Esophagus muscularis mucosa (tissue), 4 donors: ENCODE data around the gene FAM135A. TPM values are rescaled to one million over a fixed set of nuclear protein-coding genes. Genes with fewer than 3 reads are reported as not detected.

ENCODE experiments used
- DNase-seq: peaks from one replicate; pipeline ENCODE4 v3.0.0-alpha.2; 2017; ENCODE audit errors: extremely low spot score
- H3K27ac ChIP-seq, 4 donors: fragments of 200-600 bp; sonication (generic); replicated peaks in 1 of 4; 1 replicate in 3 of 4; 2 replicates in 1 of 4; pipeline ENCODE4 v1.5.1; 2016 to 2019; ENCODE audit warnings: mild to moderate bottlenecking in 1 of 4
- H3K27me3 ChIP-seq, 4 donors: fragments of 200-600 bp; sonication (generic); one replicate each; pipeline versions ENCODE4 v1.5.1 to v1.6.0; 2016 to 2019
- H3K36me3 ChIP-seq, 4 donors: fragments of 200-600 bp; sonication (generic); one replicate each; pipeline ENCODE4 v1.5.1; 2016 to 2019
- H3K4me1 ChIP-seq, 4 donors: fragments of 200-600 bp; sonication (generic); one replicate each; pipeline ENCODE4 v1.5.1; 2016 to 2019
- H3K4me3 ChIP-seq, 4 donors: fragments of 200-600 bp; sonication (generic); 1 replicate in 2 of 4; 2 replicates in 2 of 4; pipeline ENCODE4 v1.5.1; 2016 to 2019; ENCODE audit warnings: mild to moderate bottlenecking in 4 of 4, moderate library complexity in 1 of 4
- H3K9me3 ChIP-seq, 4 donors: fragments of 200-600 bp; sonication (generic); 1 replicate in 3 of 4; 2 replicates in 1 of 4; pipeline ENCODE4 v1.5.1; 2016 to 2019
- CTCF ChIP-seq, 3 experiments: fragments of 200-600 bp in 2 of 3; fragments of 450-650 bp in 1 of 3; sonication (generic) in 2 of 3; IDR thresholded peaks; one replicate each; pipeline ENCODE4 v1.5.1; 2017 to 2019; ENCODE audit warnings: antibody characterized with exemption in 3 of 3, mild to moderate bottlenecking in 2 of 3, moderate library complexity in 1 of 3
- EP300 ChIP-seq: sonication (generic); formaldehyde crosslinking; IDR thresholded peaks from one replicate; pipeline ENCODE4 v1.6.1; 2017; ENCODE audit warnings: antibody characterized with exemption
- POLR2A ChIP-seq: fragments of 450-650 bp; IDR thresholded peaks from one replicate; pipeline ENCODE4 v1.6.1; 2017; ENCODE audit warnings: antibody characterized with exemption, moderate library complexity, mild to moderate bottlenecking, low read depth
- POLR2AphosphoS5 ChIP-seq, 2 donors: sonication (generic); formaldehyde crosslinking; IDR thresholded peaks; one replicate each; pipeline ENCODE4 v1.6.1; 2017; ENCODE audit warnings: antibody characterized with exemption in 2 of 2
- WGBS: methylation state at CpG from one replicate; pipeline ENCODE4 v1.1.5; 2018; 5-methylcytosine and 5-hydroxymethylcytosine counted together
- intact Hi-C: fragments of 100-400 bp; cut with DNase I; formaldehyde crosslinking; loops from one replicate; pipeline ENCODE4 v1.15.1; 2023
- total RNA-seq, 4 donors: library from RNA; depleted of rRNA; stranded (reverse); fragments of >200 nt; gene quantifications; one replicate each; pipeline versions ENCODE4 v1.1.0 to v1.2.1, GENCODE V29; 2016

FAM135A gene
- total RNA-seq, 4 donors from 2014 or later, result 14.8 to 21.3 (median 19.8) TPM

- intact Hi-C loops, result no loop called here
- no peak overlapping the region for H3K27ac ChIP-seq
- H3K27me3 ChIP-seq, result peaks cover 0 to 10% (median 0%) of the 10 kb centered on the region in 4 donors
- H3K4me3 ChIP-seq, result no peak overlapping the region
- WGBS, result 86% methylated on average over 20 of the region's 20 CpGs
- no peak for DNase-seq
- no peaks in the 10 kb centered on the region for H3K36me3 ChIP-seq
- H3K4me1 ChIP-seq, result peaks cover 0 to 3% (median 0%) of the 10 kb centered on the region in 4 donors
- TF ChIP-seq CTCF (IDR thresholded peaks at IDR 0.05), result no peak
- TF ChIP-seq EP300, result no peak
- TF ChIP-seq POLR2AphosphoS5 (IDR thresholded peaks at IDR 0.05), result no peak
- TF ChIP-seq POLR2A, result no peak
- no peaks in the 10 kb centered on the region for H3K9me3 ChIP-seq
Observed at GRCh38 chr6:70394518-70395300, 18.6 kb upstream of the FAM135A start.

- no peak overlapping the region for H3K4me3 ChIP-seq
- no peaks in the 10 kb centered on the region for H3K9me3 ChIP-seq
- intact Hi-C loops, result no loop called here
- no peak for TF ChIP-seq POLR2A
- TF ChIP-seq EP300, result no peak
- no peak for TF ChIP-seq POLR2AphosphoS5 (IDR thresholded peaks at IDR 0.05)
- TF ChIP-seq CTCF (IDR thresholded peaks at IDR 0.05), result no peak
- H3K27ac ChIP-seq, result no peak overlapping the region
- no peaks in the 10 kb centered on the region for H3K36me3 ChIP-seq
- H3K4me1 ChIP-seq, result peaks cover 0 to 3% (median 0%) of the 10 kb centered on the region in 4 donors
- DNase-seq, result no peak
- H3K27me3 ChIP-seq, result peaks cover 0 to 15% (median 0%) of the 10 kb centered on the region in 4 donors
Observed at GRCh38 chr6:70395301-70395672, 18.0 kb upstream of the FAM135A start.

- intact Hi-C loops, result no loop called here
- no peak for DNase-seq
Observed at GRCh38 chr6:70396163-70396562, 17.1 kb upstream of the FAM135A start.

GRCh38 chr6:70396796-70397729 is 16.2 kb upstream of the FAM135A start:
- no peak overlapping the region for H3K27ac ChIP-seq
- no peak for TF ChIP-seq CTCF (IDR thresholded peaks at IDR 0.05)
- TF ChIP-seq POLR2AphosphoS5 (IDR thresholded peaks at IDR 0.05), result no peak
- no peak for TF ChIP-seq EP300
- TF ChIP-seq POLR2A, result no peak

More at GRCh38 chr6:70396163-70396562, 17.1 kb upstream of the FAM135A start:
- H3K4me1 ChIP-seq, result peaks cover 0 to 3% (median 0%) of the 10 kb centered on the region in 4 donors
- no peak overlapping the region for H3K27ac ChIP-seq
- H3K9me3 ChIP-seq, result no peaks in the 10 kb centered on the region
- WGBS, result 29% methylated on average over 1 of the region's 1 CpG
- H3K36me3 ChIP-seq, result no peaks in the 10 kb centered on the region
- TF ChIP-seq CTCF (IDR thresholded peaks at IDR 0.05), result no peak
- no peak for TF ChIP-seq POLR2A
- TF ChIP-seq EP300, result no peak
- TF ChIP-seq POLR2AphosphoS5 (IDR thresholded peaks at IDR 0.05), result no peak
- peaks cover 0 to 15% (median 0%) of the 10 kb centered on the region in 4 donors for H3K27me3 ChIP-seq
- H3K4me3 ChIP-seq, result no peak overlapping the region

More at GRCh38 chr6:70396796-70397729, 16.2 kb upstream of the FAM135A start:
- no peaks in the 10 kb centered on the region for H3K36me3 ChIP-seq
- H3K4me3 ChIP-seq, result no peak overlapping the region
- H3K9me3 ChIP-seq, result no peaks in the 10 kb centered on the region
- DNase-seq, result no peak
- peaks cover 0 to 15% (median 0%) of the 10 kb centered on the region in 4 donors for H3K27me3 ChIP-seq
- intact Hi-C loops, result no loop called here
- H3K4me1 ChIP-seq, result peaks cover 0 to 3% (median 0%) of the 10 kb centered on the region in 4 donors
- WGBS, result 35% methylated on average over 10 of the region's 10 CpGs
